HepG2 (cell line): ENCODE data around the gene CTDNEP1. TPM values are rescaled to one million over a fixed set of nuclear protein-coding genes. Genes with fewer than 3 reads are reported as not detected.

Source experiments
- CREB1 ChIP-seq, 2 experiments: fragments of 450-650 bp in 1 of 2; IDR thresholded peaks; 2 replicates each; pipeline ENCODE4 v1.6.1; 2016 to 2017; ENCODE audit warnings: control low read depth in 1 of 2, mild to moderate bottlenecking in 1 of 2, missing compliant biosample characterization in 1 of 2, missing genetic modification characterization in 1 of 2
- NFE2 ChIP-seq: sonication (generic); formaldehyde crosslinking; IDR thresholded peaks from 2 replicates; pipeline ENCODE4 v1.4.0; 2020; ENCODE audit warnings: missing genetic modification reagents
- NR2F1 ChIP-seq, 2 experiments: fragments of 450-650 bp in 1 of 2; formaldehyde crosslinking in 1 of 2; IDR thresholded peaks; 2 replicates each; pipeline versions ENCODE4 v1.5.0 to v1.6.1; 2016 to 2020; ENCODE audit warnings: mild to moderate bottlenecking in 1 of 2, missing compliant biosample characterization in 1 of 2, missing genetic modification reagents in 1 of 2, moderate library complexity in 1 of 2
- POLR2A ChIP-seq, 2 experiments: IDR thresholded peaks; 2 replicates each; pipeline ENCODE4 v1.6.1; 2011; ENCODE audit warnings: low read depth in 2 of 2, low read length in 2 of 2, mild to moderate bottlenecking in 1 of 2, moderate library complexity in 1 of 2; ENCODE audit not compliant: insufficient read depth in 1 of 2
- SOX5 ChIP-seq: IDR thresholded peaks from 2 replicates; pipeline ENCODE4 v1.6.1; 2016; ENCODE audit warnings: borderline replicate concordance
- SRSF9 ChIP-seq: fragments of 200-400 bp; formaldehyde crosslinking; IDR thresholded peaks from 2 replicates; pipeline ENCODE4 v1.6.1; 2018; ENCODE audit warnings: borderline replicate concordance, mild to moderate bottlenecking, low read depth, low read length; ENCODE audit not compliant: insufficient read depth, poor library complexity, severe bottlenecking
- TBX2 ChIP-seq: sonication (generic); formaldehyde crosslinking; IDR thresholded peaks from 2 replicates; pipeline ENCODE4 v1.5.0; 2020; ENCODE audit warnings: missing genetic modification reagents, mild to moderate bottlenecking, borderline replicate concordance
- ZBTB20 ChIP-seq: sonication (generic); formaldehyde crosslinking; IDR thresholded peaks from 2 replicates; pipeline ENCODE4 v1.8.1; 2023; ENCODE audit warnings: missing genetic modification reagents, low read depth, mild to moderate bottlenecking, borderline replicate concordance
- ZNF12 ChIP-seq: sonication (generic); formaldehyde crosslinking; IDR thresholded peaks from 2 replicates; pipeline ENCODE4 v1.5.0; 2020; ENCODE audit warnings: missing genetic modification reagents
- ZNF549 ChIP-seq: sonication (generic); formaldehyde crosslinking; IDR thresholded peaks from 2 replicates; pipeline ENCODE4 v1.5.0; 2020; ENCODE audit warnings: missing genetic modification reagents
- polyA plus RNA-seq, 8 experiments: library from polyadenylated mRNA; depleted of rRNA in 3 of 8; stranded (reverse) in 7 of 8; unstranded in 1 of 8; fragments of >200 nt; fragmentation: Illumina TruSeq in 4 of 8; extraction: Trizol in 4 of 8; gene quantifications; 2 replicates each; pipeline versions ENCODE4 v1.2.1 to v1.2.3, GENCODE V29; 2011 to 2016; ENCODE audit warnings: low read depth in 4 of 8, missing spikeins in 1 of 8, mixed read lengths in 1 of 8; ENCODE audit not compliant: insufficient read depth in 1 of 8
- total RNA-seq, 5 experiments: library from RNA; depleted of rRNA; stranded (reverse); fragments of >200 nt; fragmentation: Illumina TruSeq; extraction: Trizol; gene quantifications; 2 replicates each; pipeline ENCODE4 v1.2.3, GENCODE V29; 2016; ENCODE audit warnings: low read depth in 1 of 5
- TF ChIP-seq, protein P1 (sequence below): sonication (generic); formaldehyde crosslinking; IDR thresholded peaks from 2 replicates; pipeline ENCODE4 v1.4.0; 2020; ENCODE audit warnings: missing genetic modification reagents
- TF ChIP-seq, protein P2 (sequence below): sonication (generic); formaldehyde crosslinking; IDR thresholded peaks from 2 replicates; pipeline ENCODE4 v1.5.0; 2020; ENCODE audit warnings: mild to moderate bottlenecking, missing genetic modification reagents
- TF ChIP-seq, protein P3 (sequence below): sonication (generic); formaldehyde crosslinking; IDR thresholded peaks from 2 replicates; pipeline ENCODE4 v1.4.0; 2020; ENCODE audit warnings: missing genetic modification reagents, borderline replicate concordance
- TF ChIP-seq, protein P4 (sequence below): sonication (generic); formaldehyde crosslinking; IDR thresholded peaks from 2 replicates; pipeline ENCODE4 v1.5.0; 2020; ENCODE audit warnings: mild to moderate bottlenecking, missing genetic modification reagents, borderline replicate concordance
- TF ChIP-seq, protein P5 (sequence below): sonication (generic); formaldehyde crosslinking; IDR thresholded peaks from 2 replicates; pipeline ENCODE4 v1.4.0; 2020; ENCODE audit warnings: missing genetic modification reagents, borderline replicate concordance

The CTDNEP1 gene
- total and polyA plus RNA-seq, 2 of the 13 experiments (the other 11 are each of a cell fraction or from before 2014, with no cell fraction given) = 19.8 to 118 TPM

DNA sequence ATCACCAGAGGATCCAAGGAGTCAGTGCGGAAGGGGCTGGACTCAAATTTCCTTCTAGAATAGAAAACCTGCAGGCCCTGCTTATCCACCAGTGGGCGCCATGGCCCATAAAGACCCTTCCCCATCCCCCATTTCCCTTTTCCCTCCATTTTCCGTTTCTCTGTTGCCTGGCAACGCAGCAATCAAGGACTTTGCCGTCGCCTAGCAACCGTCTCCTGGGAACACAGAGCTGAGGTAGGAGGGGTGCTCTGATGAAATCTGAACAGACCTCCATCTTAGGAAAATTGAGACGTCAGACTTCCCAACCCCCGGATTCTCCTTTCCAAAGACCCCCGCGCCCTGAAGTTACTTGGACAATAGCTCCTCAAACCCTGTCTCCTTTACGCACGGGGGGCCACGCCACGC is 37.6 kb downstream of the CTDNEP1 start (continued):
- TF ChIP-seq, protein P1, sequence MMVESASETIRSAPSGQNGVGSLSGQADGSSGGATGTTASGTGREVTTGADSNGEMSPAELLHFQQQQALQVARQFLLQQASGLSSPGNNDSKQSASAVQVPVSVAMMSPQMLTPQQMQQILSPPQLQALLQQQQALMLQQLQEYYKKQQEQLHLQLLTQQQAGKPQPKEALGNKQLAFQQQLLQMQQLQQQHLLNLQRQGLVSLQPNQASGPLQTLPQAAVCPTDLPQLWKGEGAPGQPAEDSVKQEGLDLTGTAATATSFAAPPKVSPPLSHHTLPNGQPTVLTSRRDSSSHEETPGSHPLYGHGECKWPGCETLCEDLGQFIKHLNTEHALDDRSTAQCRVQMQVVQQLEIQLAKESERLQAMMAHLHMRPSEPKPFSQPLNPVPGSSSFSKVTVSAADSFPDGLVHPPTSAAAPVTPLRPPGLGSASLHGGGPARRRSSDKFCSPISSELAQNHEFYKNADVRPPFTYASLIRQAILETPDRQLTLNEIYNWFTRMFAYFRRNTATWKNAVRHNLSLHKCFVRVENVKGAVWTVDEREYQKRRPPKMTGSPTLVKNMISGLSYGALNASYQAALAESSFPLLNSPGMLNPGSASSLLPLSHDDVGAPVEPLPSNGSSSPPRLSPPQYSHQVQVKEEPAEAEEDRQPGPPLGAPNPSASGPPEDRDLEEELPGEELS (CRISPR knock-in tag) = no peak
- TF ChIP-seq, protein P2, sequence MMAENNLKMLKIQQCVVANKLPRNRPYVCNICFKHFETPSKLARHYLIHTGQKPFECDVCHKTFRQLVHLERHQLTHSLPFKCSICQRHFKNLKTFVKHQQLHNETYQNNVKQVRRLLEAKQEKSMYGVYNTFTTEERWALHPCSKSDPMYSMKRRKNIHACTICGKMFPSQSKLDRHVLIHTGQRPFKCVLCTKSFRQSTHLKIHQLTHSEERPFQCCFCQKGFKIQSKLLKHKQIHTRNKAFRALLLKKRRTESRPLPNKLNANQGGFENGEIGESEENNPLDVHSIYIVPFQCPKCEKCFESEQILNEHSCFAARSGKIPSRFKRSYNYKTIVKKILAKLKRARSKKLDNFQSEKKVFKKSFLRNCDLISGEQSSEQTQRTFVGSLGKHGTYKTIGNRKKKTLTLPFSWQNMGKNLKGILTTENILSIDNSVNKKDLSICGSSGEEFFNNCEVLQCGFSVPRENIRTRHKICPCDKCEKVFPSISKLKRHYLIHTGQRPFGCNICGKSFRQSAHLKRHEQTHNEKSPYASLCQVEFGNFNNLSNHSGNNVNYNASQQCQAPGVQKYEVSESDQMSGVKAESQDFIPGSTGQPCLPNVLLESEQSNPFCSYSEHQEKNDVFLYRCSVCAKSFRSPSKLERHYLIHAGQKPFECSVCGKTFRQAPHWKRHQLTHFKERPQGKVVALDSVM (CRISPR knock-in tag) = no peak
- TF ChIP-seq NR2F1 (CRISPR knock-in tag; IDR thresholded peaks at IDR 0.05) (0 out of 4 replicates have a peak, but pooled peaks of 1 of the 2 experiments have one; percentile 38), TBX2 (no peak), ZNF549 (CRISPR knock-in tag) (no peak), ZBTB20 (no peak), CREB1 (IDR thresholded peaks at IDR 0.05) (no peak), CREB1 (CRISPR knock-in tag; IDR thresholded peaks at IDR 0.05) (no peak), NFE2 (no peak), ZNF12 (0 out of 2 replicates have a peak, but pooled peaks have one; percentile 18), POLR2A (IDR thresholded peaks at IDR 0.05; ENCODE audit: insufficient read depth in 1 of 2, low read depth in 2 of 2, low read length in 2 of 2) (no peak), SOX5 (CRISPR knock-in tag) (peak; percentile 9; the same call in 1 of the 2 replicates), SRSF9 (no peak)
- TF ChIP-seq, protein P3, sequence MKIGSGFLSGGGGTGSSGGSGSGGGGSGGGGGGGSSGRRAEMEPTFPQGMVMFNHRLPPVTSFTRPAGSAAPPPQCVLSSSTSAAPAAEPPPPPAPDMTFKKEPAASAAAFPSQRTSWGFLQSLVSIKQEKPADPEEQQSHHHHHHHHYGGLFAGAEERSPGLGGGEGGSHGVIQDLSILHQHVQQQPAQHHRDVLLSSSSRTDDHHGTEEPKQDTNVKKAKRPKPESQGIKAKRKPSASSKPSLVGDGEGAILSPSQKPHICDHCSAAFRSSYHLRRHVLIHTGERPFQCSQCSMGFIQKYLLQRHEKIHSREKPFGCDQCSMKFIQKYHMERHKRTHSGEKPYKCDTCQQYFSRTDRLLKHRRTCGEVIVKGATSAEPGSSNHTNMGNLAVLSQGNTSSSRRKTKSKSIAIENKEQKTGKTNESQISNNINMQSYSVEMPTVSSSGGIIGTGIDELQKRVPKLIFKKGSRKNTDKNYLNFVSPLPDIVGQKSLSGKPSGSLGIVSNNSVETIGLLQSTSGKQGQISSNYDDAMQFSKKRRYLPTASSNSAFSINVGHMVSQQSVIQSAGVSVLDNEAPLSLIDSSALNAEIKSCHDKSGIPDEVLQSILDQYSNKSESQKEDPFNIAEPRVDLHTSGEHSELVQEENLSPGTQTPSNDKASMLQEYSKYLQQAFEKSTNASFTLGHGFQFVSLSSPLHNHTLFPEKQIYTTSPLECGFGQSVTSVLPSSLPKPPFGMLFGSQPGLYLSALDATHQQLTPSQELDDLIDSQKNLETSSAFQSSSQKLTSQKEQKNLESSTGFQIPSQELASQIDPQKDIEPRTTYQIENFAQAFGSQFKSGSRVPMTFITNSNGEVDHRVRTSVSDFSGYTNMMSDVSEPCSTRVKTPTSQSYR (CRISPR knock-in tag) = peak; percentile 87
- TF ChIP-seq, protein P4, sequence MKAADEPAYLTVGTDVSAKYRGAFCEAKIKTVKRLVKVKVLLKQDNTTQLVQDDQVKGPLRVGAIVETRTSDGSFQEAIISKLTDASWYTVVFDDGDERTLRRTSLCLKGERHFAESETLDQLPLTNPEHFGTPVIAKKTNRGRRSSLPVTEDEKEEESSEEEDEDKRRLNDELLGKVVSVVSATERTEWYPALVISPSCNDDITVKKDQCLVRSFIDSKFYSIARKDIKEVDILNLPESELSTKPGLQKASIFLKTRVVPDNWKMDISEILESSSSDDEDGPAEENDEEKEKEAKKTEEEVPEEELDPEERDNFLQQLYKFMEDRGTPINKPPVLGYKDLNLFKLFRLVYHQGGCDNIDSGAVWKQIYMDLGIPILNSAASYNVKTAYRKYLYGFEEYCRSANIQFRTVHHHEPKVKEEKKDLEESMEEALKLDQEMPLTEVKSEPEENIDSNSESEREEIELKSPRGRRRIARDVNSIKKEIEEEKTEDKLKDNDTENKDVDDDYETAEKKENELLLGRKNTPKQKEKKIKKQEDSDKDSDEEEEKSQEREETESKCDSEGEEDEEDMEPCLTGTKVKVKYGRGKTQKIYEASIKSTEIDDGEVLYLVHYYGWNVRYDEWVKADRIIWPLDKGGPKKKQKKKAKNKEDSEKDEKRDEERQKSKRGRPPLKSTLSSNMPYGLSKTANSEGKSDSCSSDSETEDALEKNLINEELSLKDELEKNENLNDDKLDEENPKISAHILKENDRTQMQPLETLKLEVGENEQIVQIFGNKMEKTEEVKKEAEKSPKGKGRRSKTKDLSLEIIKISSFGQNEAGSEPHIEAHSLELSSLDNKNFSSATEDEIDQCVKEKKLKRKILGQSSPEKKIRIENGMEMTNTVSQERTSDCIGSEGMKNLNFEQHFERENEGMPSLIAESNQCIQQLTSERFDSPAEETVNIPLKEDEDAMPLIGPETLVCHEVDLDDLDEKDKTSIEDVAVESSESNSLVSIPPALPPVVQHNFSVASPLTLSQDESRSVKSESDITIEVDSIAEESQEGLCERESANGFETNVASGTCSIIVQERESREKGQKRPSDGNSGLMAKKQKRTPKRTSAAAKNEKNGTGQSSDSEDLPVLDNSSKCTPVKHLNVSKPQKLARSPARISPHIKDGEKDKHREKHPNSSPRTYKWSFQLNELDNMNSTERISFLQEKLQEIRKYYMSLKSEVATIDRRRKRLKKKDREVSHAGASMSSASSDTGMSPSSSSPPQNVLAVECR (CRISPR knock-in tag) = peak; percentile 46
- TF ChIP-seq, protein P5, sequence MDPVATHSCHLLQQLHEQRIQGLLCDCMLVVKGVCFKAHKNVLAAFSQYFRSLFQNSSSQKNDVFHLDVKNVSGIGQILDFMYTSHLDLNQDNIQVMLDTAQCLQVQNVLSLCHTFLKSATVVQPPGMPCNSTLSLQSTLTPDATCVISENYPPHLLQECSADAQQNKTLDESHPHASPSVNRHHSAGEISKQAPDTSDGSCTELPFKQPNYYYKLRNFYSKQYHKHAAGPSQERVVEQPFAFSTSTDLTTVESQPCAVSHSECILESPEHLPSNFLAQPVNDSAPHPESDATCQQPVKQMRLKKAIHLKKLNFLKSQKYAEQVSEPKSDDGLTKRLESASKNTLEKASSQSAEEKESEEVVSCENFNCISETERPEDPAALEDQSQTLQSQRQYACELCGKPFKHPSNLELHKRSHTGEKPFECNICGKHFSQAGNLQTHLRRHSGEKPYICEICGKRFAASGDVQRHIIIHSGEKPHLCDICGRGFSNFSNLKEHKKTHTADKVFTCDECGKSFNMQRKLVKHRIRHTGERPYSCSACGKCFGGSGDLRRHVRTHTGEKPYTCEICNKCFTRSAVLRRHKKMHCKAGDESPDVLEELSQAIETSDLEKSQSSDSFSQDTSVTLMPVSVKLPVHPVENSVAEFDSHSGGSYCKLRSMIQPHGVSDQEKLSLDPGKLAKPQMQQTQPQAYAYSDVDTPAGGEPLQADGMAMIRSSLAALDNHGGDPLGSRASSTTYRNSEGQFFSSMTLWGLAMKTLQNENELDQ (CRISPR knock-in tag) = no peak
